ENCODE measurements around the gene PHACTR3.

PHACTR3 gene

GRCh38 chr20:59673998-59674445 is 69.7 kb downstream of the PHACTR3 start:
- DNase-seq = no peak

DNA sequence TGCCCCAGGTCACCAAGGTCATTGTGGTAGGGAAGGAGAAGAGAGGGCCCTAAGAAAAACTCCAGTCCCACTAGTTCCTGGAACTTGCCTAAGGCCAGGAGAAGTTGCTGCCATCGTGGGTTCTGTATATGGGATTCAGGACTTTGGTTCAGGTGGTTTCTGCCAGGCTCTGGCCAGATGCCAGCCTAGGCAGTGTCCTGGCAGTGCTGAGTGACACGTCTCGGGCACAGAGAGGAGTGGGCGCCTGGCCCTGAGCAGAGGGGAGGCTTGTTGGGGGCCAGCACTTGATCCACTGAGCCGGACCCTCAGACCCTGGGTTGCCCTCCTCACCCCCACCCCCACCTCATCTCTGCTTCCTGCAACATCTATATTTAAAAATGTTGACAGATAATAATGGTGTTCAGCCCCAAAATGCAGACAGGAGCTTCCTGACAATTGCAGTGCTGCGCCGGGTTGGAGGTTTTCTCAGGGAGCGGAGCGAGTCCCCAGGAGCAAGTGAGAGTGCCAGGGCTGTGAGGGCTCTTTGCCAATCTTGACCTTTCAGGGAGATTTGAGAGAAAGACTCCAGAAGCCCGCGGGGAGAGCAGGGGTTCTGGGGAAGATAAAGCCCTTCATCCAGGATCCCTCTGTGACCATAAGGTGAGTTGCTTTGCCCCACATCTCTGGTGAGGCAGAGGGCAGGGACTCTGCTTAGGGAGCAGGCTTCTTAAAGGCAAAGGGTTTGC is 71.9 kb downstream of the PHACTR3 start:
- DNase-seq = no peak

GRCh38 chr20:59676851-59677182 is 72.5 kb downstream of the PHACTR3 start:
- no peak for DNase-seq

DNA sequence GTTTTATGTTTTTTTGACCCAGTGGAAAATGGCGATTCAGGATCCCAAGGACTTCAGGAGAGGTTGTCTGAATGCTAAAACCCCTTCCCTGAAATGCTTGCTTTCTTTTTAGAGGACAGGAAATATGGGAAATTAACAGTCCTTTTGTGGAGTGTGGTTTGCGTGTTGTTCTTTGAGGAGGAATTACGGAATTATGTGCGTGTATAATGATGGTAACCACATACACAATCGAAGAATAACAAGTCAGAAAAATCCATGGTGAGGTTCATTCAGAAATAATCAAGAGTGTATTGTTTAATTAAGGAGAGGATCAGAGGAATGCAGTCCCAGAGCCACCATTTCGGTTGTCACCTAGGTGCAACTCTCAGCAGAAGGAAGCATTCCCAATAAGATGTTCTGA is 73.2 kb downstream of the PHACTR3 start:
- DNase-seq = no peak

- no peak for DNase-seq
Observed at GRCh38 chr20:59678288-59678687, 73.9 kb downstream of the PHACTR3 start.

DNA sequence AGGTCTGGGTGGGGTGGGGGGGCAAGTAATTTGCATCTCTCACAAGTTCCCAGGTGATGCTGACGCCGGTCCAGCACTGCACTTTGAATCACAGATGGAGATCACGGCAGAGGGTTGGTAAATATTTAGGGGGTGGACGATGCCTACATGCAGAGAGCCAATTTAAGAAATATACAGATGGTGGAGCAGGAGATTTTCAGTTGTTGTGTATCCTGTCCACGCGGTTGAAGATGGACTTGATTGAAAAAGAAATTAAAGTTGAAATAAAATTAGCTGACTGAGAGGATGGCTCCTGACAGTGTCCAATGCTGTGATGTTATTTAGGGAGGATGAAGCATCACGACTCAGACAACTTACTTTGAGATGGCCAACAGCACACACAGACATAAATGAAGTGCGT is 74.6 kb downstream of the PHACTR3 start:
- no peak for DNase-seq

- DNase-seq = no peak
Observed at GRCh38 chr20:59680148-59680650, 75.9 kb downstream of the PHACTR3 start.

- DNase-seq = no peak
Observed at GRCh38 chr20:59680852-59681251, 76.5 kb downstream of the PHACTR3 start.

- DNase-seq = no peak
Observed at GRCh38 chr20:59682603-59683002, 78.3 kb downstream of the PHACTR3 start.

GRCh38 chr20:59683181-59683580 is 78.8 kb downstream of the PHACTR3 start:
- DNase-seq = no peak

GRCh38 chr20:59684685-59685242 is 80.4 kb downstream of the PHACTR3 start:
- no peak for DNase-seq

DNA sequence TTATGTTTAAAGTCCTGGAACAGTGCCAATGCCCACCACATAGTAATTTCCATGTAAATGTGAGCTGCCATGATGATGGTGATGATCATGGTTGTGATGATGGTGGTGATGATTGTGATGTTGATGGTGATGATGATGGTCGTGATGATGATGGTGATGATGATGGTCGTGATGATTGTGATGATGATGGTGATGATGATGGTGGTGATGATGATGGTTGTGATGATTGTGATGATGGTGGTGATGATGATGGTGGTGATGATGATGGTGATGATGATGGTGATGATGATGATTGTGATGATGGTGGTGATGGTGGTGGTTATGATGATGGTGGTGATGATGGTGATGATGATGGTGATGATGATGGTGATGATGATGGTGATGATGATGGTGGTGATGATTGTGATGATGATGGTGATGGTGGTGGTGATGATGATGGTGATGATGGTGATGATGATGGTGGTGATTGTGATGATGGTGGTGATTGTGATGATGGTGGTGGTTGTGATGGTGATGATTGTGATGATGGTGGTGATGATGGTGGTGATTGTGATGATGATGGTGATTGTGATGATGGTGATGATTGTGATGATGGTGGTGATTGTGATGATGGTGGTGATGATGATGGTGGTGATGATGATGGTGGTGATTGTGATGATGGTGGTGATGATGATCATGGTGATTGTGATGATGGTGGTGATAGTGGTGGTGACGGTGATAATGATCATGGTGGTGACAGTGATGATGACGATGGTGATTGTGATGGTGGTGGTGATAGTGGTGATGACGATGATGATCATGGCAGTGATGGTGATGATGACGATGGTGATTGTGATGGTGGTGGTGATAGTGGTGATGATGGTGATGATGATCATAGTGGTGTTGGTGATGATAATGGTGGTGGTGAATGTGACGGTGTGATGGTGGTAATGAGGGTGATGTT is 82.3 kb downstream of the PHACTR3 start:
- no peak for DNase-seq

DNA sequence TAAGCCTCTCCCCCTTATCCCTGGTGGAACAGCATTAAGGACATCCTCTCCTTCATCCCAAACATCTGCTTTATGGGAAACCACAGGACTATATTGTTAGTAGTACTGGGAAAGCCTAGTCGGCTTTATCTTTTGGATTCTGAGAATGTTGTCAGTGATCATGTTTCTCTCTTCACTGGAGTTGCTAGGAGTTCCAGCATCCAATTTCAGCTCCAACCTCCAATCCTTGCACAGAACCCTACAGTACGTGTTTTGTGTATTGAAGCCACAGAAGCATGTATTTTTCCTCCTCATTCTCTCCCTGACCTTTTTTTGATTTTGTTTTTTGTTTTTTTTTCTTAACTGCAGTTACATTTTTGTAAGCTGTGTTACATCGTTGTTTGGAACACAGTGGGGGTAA is 84.0 kb downstream of the PHACTR3 start:
- DNase-seq = no peak

- DNase-seq = no peak
Observed at GRCh38 chr20:59688999-59689398, 84.7 kb downstream of the PHACTR3 start.

- DNase-seq = no peak
Observed at GRCh38 chr20:59690101-59690500, 85.8 kb downstream of the PHACTR3 start.

GRCh38 chr20:59690976-59691375 is 86.6 kb downstream of the PHACTR3 start:
- no peak for DNase-seq

GRCh38 chr20:59692139-59692538 is 87.8 kb downstream of the PHACTR3 start:
- DNase-seq = no peak

- no peak for DNase-seq
Observed at GRCh38 chr20:59693587-59693986, 89.2 kb downstream of the PHACTR3 start.

DNA sequence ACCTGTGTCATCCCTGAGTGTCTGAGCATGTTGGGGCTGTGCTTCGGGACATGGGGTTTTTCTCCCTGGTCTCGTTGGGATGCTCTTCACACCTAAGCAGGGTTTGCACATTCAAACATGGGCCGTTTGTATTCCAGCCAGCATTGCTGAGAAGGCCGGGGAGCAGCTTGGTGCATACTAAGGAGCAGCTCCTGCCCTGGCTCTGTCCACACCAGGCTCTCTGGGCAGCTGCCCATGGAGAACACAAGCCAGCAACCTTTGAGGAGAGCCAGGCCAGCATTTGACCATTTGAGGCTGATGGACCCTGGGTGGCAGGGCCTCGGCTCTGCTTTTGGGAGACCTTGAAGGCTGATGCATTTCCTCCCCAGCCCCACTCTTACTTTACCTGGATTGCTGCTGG is 92.1 kb downstream of the PHACTR3 start:
- DNase-seq = no peak

DNA sequence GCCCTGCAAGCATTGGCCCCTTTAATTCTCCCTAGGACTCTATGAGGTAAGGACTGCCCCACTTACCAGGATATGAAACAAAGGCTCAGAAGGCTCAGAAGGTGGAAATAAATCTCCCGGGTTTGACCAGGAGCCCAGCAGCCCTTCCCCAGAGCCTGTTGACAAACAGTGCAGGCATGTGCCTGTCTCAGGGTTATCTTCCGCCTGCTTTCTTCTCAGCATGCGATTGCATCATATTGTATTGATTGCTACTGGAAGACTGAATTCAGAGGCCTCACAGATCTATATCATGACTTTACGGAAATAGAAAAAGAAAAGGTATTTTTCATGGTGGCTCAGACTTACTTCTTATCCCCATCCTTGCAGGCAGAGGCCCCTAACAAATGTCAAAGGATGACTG is 92.7 kb downstream of the PHACTR3 start:
- DNase-seq = no peak

GRCh38 chr20:59698598-59698997 is 94.3 kb downstream of the PHACTR3 start:
- no peak for DNase-seq

GRCh38 chr20:59701236-59701635 is 96.9 kb downstream of the PHACTR3 start:
- no peak for DNase-seq

DNA sequence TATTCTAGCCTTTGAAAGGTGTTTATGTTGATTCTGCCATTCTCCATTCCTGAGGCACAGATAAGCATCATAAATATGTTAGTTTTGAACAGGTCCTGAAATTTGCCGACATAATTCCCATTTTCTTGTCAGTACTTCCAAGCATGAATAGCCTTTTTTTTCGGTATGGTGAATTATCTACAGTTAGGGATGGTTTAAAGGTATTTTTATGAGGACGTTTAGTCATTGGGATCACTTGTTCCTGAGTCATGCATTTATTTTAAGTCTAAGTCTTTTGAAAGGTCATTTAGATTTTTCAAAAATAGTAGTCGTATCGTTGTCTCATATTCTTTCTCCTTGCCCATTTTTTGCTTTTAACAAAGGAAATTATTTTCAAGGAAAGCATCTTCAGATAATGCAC is 98.7 kb downstream of the PHACTR3 start:
- DNase-seq = no peak
